HG03439 (cell line): Measurements from ENCODE around the gene KRTAP10-10.
"Not testable (repeated sequence)": the region's sequence is repeated elsewhere in the genome, so short reads cannot be mapped to it uniquely, and the experiment has no call there.

ENCODE experiments used
- ATAC-seq: cut with Tn5 transposase; IDR thresholded peaks from one replicate; pipeline ENCODE4 v1.9.1; 2021; ENCODE audit warnings: mild to moderate bottlenecking, moderate library complexity; ENCODE audit not compliant: unreplicated experiment

The KRTAP10-10 gene

DNA sequence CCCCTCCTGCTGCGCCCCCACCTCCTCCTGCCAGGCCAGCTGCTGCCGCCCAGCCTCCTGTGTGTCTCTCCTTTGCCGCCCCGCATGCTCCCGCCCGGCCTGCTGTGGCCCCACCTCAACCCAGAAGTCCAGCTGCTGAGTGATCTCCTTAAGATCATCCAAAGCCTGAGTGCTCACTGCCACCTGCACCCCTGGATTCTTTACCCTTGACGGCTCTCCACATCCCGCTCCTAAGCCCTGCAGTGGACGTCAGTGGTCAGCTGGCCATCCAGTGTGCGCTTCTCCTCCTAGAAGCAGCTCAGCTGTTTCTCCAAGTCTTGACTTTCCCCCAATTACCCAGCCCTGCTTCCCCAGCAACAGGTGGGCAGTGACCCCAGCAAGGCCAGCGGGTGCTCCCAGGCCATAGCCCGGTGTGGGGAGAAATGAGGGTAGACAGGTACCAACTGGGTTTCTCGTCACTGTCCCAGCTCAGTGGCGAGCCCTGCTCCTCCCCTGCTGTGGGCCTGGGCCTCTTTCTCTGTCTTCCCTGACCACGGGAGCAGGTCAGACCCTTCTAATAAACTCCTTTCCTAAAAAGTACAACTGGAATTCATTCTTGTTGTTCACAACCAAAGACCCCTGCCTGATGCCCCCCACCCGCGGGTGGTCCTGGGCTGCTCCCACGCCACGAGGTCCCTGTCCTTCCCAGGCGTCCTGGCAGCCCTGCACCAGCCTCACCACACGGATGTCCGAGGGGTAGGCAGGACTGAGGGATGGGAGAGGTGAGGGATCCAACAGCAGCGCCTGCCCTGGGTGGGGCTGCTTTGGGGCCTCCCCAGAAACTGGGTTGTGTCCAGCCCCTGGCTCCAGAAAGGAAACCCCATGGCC, 35.3 kb upstream of the KRTAP10-10 start:
- ATAC-seq, result no peak

- ATAC-seq, result no peak
Measured at GRCh38 chr21:44602463-44602850, 34.7 kb upstream of the KRTAP10-10 start.

DNA sequence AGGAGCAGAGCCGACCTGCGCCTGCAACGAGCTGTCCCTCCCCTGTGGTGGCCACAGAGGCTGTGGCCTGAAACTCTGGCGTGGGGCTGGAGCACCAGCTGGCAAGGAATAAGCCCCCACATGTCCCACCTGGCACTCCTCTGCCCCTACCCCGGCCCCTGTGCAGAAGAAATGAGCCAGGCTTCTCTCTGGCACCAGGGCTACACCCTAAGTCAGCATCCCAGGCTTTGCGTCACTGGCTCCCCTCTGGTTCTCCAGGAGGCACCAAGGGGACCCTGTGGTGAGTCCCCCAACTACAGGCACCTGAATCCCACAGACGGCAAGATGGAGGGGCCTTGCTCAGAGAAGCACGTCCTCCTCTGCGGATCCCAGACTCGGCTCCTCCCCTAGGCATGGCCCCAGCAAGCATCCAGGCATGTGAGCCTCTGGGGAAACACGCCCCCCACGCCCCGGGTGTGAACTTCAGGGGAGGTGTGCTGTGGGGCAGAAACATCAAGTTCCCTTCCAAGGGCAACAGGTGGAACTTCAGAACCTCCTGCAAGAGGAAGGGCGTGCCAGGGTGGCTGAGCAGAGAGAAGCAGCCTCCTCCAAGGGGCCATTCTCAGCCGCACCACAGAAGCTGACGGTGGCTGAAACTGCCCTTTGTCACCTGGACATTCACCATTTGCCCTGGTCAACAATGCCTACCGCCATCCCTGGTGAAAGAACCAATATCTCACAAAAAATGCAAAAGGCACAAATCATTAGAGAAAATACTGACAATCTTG, 33.9 kb upstream of the KRTAP10-10 start:
- no peak for ATAC-seq

- ATAC-seq, result no peak
Measured at GRCh38 chr21:44603911-44604310, 33.2 kb upstream of the KRTAP10-10 start.

DNA sequence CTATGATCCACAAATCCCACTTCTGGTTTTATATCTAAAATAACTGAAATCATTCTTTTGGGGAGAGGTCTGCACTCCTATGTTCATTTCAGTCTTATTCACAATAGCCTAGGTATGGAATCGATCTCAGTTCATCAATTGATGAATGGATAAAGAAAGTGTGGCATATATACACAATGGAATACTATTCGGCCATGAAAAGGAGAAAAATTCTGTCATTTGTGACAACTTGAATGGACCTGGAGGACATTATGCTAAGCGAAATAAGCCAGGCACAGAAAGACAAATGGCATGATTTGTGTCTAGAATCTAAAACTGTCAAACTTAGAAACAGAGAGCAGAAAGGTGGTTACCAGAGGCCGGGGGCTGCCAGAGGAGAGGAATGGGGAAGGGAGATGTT, 30.7 kb upstream of the KRTAP10-10 start:
- no peak for ATAC-seq

- ATAC-seq, result no peak
Measured at GRCh38 chr21:44609193-44609592, 28.0 kb upstream of the KRTAP10-10 start.

GRCh38 chr21:44610157-44610843, 26.9 kb upstream of the KRTAP10-10 start:
- not testable (repeated sequence) for ATAC-seq

GRCh38 chr21:44611551-44611950, 25.6 kb upstream of the KRTAP10-10 start:
- no peak for ATAC-seq

DNA sequence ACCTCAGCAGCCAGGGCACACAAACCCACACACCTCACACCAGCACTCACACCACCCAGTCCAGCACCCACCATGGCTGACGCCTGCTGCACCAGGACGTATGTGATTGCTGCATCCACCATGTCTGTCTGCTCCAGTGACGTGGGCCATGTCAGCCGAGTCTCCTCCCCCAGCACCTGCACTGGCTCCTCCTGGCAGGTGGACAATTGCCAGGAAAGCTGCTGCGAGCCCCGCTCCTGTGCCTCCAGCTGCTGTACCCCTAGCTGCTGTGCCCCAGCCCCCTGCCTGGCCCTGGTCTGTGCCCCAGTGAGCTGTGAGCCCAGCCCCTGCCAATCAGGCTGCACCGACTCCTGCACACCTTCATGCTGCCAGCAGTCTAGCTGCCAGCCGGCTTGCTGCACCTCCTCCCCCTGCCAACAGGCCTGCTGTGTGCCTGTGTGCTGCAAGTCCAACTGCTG, 25.1 kb upstream of the KRTAP10-10 start, which contains the start of gene KRTAP10-8:
TSS of gene KRTAP10-8 (plus strand) at position 51 of the 458 bp plus-strand sequence. CDS start at position 73, 22 bp downstream.
- ATAC-seq, result no peak

- ATAC-seq, result no peak
Measured at GRCh38 chr21:44612669-44613229, 24.4 kb upstream of the KRTAP10-10 start.

DNA sequence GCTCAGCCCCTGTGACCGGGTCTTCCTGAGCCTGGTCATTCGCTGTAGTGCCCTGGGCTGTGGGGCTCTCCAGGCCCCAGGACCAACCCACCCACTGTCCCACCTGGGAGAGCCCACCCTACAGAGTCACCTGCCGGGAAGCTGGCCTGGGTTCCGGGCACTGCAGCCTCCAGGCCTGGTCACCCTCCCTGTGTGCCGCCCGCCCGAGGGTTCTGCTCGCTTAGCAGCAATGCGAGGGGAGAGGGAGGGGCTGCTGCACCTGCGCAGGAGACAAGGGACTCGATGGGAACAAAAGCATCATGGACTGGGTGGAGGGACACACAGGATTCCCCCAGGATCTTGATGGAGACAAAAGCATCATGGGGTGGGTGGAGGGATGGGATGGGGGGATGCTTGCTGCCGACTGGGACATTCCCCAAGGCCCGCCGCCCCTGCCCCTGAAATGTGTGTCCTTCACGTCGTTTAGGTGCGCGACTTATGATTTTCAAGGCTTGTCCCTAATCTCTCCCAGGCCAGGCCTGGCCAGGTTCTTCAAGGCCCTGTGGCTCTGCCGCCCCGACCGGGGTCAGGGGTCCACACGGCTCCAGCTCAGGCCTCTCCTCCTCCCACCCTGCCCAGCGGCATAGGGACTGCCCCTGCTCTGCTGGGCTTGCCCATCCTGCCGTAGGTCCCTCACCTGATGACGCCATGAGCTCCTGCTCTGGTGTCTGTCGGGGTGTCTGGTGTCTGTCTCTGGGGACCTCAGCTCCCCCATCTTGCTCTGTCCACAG, 23.6 kb upstream of the KRTAP10-10 start:
- ATAC-seq, result no peak

DNA sequence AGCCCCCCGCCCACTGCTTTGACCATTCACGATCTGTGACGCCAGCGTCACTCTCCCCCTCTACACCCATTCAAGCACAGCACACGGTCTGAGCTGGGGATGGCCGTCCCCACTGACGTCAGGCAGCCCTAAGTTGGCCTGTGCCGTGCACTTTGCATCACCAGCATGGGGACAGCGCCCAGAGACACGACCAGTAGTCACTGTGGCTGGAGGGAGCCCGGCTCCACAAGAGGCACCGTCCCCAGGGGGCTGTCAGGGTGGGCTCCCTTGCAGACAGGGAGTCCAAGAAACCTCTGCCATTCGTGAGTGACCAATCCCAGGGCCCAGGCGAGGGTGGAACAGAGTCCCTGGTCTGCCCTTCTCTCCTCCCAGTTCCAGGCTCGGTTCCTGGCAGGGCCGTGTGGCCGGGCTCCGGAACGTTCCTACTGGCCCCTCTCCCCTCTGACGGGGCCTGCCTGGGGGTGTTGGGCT, 23.0 kb upstream of the KRTAP10-10 start:
- no peak for ATAC-seq

DNA sequence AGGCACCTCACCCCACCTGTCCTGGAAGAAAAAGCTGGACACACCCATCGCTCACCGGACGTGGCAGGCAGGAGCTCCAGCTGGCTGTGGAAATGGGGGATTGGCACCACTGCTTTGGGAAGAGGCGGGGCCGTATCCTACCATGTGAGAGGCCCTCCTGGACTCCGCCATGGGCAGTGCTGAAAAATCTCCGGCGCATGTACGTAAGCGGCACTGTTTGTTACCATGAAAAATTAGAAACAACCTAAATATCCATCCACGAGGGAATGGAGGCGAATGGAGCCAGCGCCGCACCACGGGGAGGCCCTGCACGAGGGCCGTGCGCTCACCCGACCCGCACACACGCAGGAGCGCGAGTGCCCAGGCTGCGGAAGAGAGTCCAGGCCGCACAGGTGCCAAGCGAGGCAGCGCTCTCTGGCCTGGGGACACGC, 22.2 kb upstream of the KRTAP10-10 start:
- ATAC-seq, result no peak

DNA sequence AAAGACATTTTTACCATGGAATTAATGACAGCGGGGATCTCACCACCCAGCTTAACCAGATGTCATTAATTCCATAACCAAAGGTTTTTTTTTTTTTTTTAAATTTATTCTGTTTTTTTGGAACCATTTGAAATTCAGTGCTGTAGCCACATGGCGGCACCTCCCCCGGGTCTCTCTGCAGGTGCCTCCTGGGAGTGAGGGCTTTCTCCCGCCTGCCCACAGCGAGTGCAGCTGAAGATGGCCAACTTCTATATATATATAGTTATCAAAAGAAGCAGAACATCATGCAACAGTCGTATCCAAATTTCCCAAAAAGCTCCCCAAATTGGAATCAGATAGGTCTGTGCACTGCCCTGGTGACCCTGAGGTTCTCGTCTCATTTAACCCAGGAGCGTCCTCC, 21.7 kb upstream of the KRTAP10-10 start:
- ATAC-seq, result no peak

- no peak for ATAC-seq
Measured at GRCh38 chr21:44615911-44616590, 21.1 kb upstream of the KRTAP10-10 start.

GRCh38 chr21:44616591-44616926, 20.6 kb upstream of the KRTAP10-10 start:
- no peak for ATAC-seq

GRCh38 chr21:44617071-44617501, 20.1 kb upstream of the KRTAP10-10 start:
- no peak for ATAC-seq

DNA sequence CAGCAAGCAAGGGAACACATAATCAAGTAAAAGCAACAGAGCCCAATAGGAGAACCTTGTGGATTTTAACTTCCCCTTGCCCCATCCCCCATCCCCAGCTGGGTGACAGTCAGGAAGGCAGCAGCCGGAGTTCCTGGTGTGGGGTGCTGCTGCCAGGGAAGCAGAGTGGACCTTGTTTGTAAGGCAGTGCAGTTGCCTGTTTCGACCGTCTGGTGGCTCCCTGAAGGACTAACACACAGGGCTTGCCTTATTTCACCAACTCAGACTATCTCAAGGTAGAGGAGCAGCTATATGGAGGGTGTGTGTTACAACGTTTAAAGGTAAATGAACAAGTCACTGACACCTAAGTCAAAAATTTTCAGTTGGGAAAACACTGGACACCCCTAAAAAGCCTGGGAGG, 18.7 kb upstream of the KRTAP10-10 start:
- ATAC-seq, result no peak

GRCh38 chr21:44618909-44619308, 18.2 kb upstream of the KRTAP10-10 start:
- ATAC-seq, result no peak

DNA sequence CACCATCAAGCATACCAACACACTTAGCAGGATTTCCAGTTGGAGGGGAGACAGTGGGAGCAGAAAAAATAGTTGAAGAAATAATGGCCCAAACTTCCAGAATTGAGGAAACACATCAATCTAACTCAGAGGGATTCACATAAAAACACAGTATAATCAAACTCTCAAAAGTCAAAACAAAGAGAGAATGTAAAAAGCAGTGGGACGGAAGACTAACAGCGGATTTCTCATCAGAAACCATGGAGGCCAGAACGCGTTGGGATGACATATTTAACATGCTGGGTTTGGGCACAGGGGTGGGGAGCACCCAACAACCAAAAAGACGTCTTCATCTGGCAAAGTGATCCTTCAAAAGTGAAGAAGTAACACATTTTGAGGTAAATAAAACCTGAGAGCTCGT, 17.3 kb upstream of the KRTAP10-10 start:
- ATAC-seq, result no peak
